Sigmoid colon (tissue), 7 donors: ENCODE measurements around the gene MON2. TPM values are rescaled to one million over a fixed set of nuclear protein-coding genes. Genes with fewer than 3 reads are reported as not detected.
A peak's percentile ranks its signal among the peaks of the same experiment; 100 is the strongest.
"Not testable (repeated sequence)": the region's sequence is repeated elsewhere in the genome, so short reads cannot be mapped to it uniquely, and the experiment has no call there.

Experiments
- DNase-seq: peaks from one replicate; pipeline ENCODE4 v3.0.0-alpha.2; 2019
- H3K27ac ChIP-seq, 4 donors: fragments of 200-600 bp; sonication (generic); one replicate each; pipeline ENCODE4 v1.5.1; 2016 to 2019; ENCODE audit warnings: mild to moderate bottlenecking in 1 of 4
- H3K27me3 ChIP-seq, 3 donors: fragments of 200-600 bp; sonication (generic); one replicate each; pipeline ENCODE4 v1.5.1; 2019; ENCODE audit warnings: mild to moderate bottlenecking in 1 of 3
- H3K36me3 ChIP-seq, 4 donors: fragments of 200-600 bp; sonication (generic); one replicate each; pipeline ENCODE4 v1.5.1; 2016 to 2019
- H3K4me1 ChIP-seq, 4 donors: fragments of 200-600 bp; sonication (generic); one replicate each; pipeline ENCODE4 v1.5.1; 2017 to 2019
- H3K4me3 ChIP-seq, 4 donors: fragments of 200-600 bp; sonication (generic); one replicate each; pipeline ENCODE4 v1.5.1; 2017 to 2019; ENCODE audit warnings: mild to moderate bottlenecking in 2 of 4, moderate library complexity in 1 of 4
- H3K9me3 ChIP-seq, 4 donors: fragments of 200-600 bp in 3 of 4; sonication (generic) in 3 of 4; one replicate each; pipeline versions ENCODE4 v1.5.1 to v1.6.1; 2013 to 2019
- CTCF ChIP-seq, 4 experiments: fragments of 450-650 bp in 3 of 4; fragments of 200-600 bp in 1 of 4; IDR thresholded peaks; one replicate each; pipeline ENCODE4 v1.5.1; 2016 to 2019; ENCODE audit warnings: antibody characterized with exemption in 4 of 4, mild to moderate bottlenecking in 3 of 4, moderate library complexity in 2 of 4
- EP300 ChIP-seq, 4 donors: sonication (generic); formaldehyde crosslinking; IDR thresholded peaks; one replicate each; pipeline ENCODE4 v1.6.1; 2017; ENCODE audit warnings: antibody characterized with exemption in 4 of 4
- POLR2A ChIP-seq, 2 donors: fragments of 450-650 bp; IDR thresholded peaks; one replicate each; pipeline ENCODE4 v1.6.1; 2016; ENCODE audit warnings: antibody characterized with exemption in 2 of 2, mild to moderate bottlenecking in 2 of 2, moderate library complexity in 2 of 2
- POLR2AphosphoS5 ChIP-seq, 4 donors: sonication (generic); formaldehyde crosslinking; IDR thresholded peaks; one replicate each; pipeline ENCODE4 v1.6.1; 2017; ENCODE audit warnings: antibody characterized with exemption in 4 of 4
- WGBS, 2 donors: extraction: QIAGEN DNeasy Blood & Tissue Kit; methylation state at CpG; one replicate each; pipeline ENCODE4 v1.1.7; 2013; 5-methylcytosine and 5-hydroxymethylcytosine counted together
- intact Hi-C: fragments of 100-400 bp; cut with DNase I; formaldehyde crosslinking; loops from one replicate; pipeline ENCODE4 v1.15.1; 2023
- polyA plus RNA-seq, 3 donors: library from polyadenylated mRNA; stranded (reverse); fragments of 200-250 nt; gene quantifications; one replicate each; pipeline ENCODE4 v1.2.3, GENCODE V29; 2013
- total RNA-seq, 4 donors: library from RNA; depleted of rRNA; stranded (reverse); fragments of >200 nt; gene quantifications; one replicate each; pipeline ENCODE4 v1.1.0, GENCODE V29; 2016
- donor health status: healthy with polysubstance abuse.
- donor health status: Bipolar disorder and iron deficiency.
- donor health status: healthy.

The MON2 gene
- total and polyA plus RNA-seq, 7 donors = 4.6 to 92.0 (median 57.1) TPM

GRCh38 chr12:62458626-62459025 lies 8.0 kb upstream of the MON2 start:
- WGBS, 2 donors = 93 to 96% methylated on average over 3 of the region's 3 CpGs
- DNase-seq = no peak
- H3K4me1 ChIP-seq = no peaks in the 10 kb centered on the region
- intact Hi-C loops = no loop called here
- TF ChIP-seq POLR2A (IDR thresholded peaks at IDR 0.05) (no peak), EP300 (IDR thresholded peaks at IDR 0.05) (no peak), POLR2AphosphoS5 (IDR thresholded peaks at IDR 0.05) (no peak), CTCF (IDR thresholded peaks at IDR 0.05) (no peak)
- no peaks in the 10 kb centered on the region for H3K27me3 ChIP-seq
- H3K36me3 ChIP-seq = no peaks in the 10 kb centered on the region
- H3K4me3 ChIP-seq = no peak overlapping the region
- H3K9me3 ChIP-seq = peaks cover 0 to 2% (median under 1%) of the 10 kb centered on the region in 4 donors
- H3K27ac ChIP-seq = no peak overlapping the region

- Histone ChIP-seq H3K27me3 (no peaks in the 10 kb centered on the region), H3K36me3 (no peaks in the 10 kb centered on the region)
- intact Hi-C loops = no loop called here
These were observed 6.7 kb upstream of the MON2 start for GRCh38 chr12:62459976-62460375.

GRCh38 chr12:62461171-62461837 lies 5.3 kb upstream of the MON2 start:
- intact Hi-C loops, H3K27me3 ChIP-seq, DNase-seq, H3K27ac ChIP-seq, H3K9me3 ChIP-seq, H3K4me1 ChIP-seq, H3K4me3 ChIP-seq, H3K36me3 ChIP-seq: not testable (repeated sequence)
- WGBS, 2 donors = 93 to 96% methylated on average over 32 of the region's 32 CpGs

More at GRCh38 chr12:62459976-62460375, 6.7 kb upstream of the MON2 start:
- Histone ChIP-seq H3K4me1 (no peaks in the 10 kb centered on the region), H3K4me3 (no peak overlapping the region), H3K27ac (no peak overlapping the region), H3K9me3 (peaks cover 0 to 3% (median under 1%) of the 10 kb centered on the region in 4 donors)
- TF ChIP-seq EP300 (IDR thresholded peaks at IDR 0.05) = no peak
- no peak for TF ChIP-seq CTCF (IDR thresholded peaks at IDR 0.05)
- TF ChIP-seq POLR2AphosphoS5 (IDR thresholded peaks at IDR 0.05) = no peak
- no peak for TF ChIP-seq POLR2A (IDR thresholded peaks at IDR 0.05)
- DNase-seq = no peak

- H3K27ac ChIP-seq, H3K4me3 ChIP-seq, DNase-seq, H3K9me3 ChIP-seq, intact Hi-C loops, H3K27me3 ChIP-seq, H3K36me3 ChIP-seq: not testable (repeated sequence)
- WGBS, 2 donors = 79 to 80% methylated on average over 7 of the region's 7 CpGs
- peaks cover 0 to 12% (median 9%) of the 10 kb centered on the region in 4 donors for H3K4me1 ChIP-seq
These were observed 3.4 kb upstream of the MON2 start for GRCh38 chr12:62463252-62463651.

- intact Hi-C loops = loop anchor here (2.0 kb wide), 2 partner anchors 137 to 205 kb away; partner anchors contain the start of gene USP15
These were observed 520 bp upstream of the MON2 start for GRCh38 chr12:62466018-62466593.

More at GRCh38 chr12:62466018-62466593, 520 bp upstream of the MON2 start:
- Histone ChIP-seq H3K9me3 (peaks cover 0 to 3% (median under 1%) of the 10 kb centered on the region in 4 donors), H3K36me3 (no peaks in the 10 kb centered on the region), H3K4me1 (peaks cover 0 to 32% (median 24%) of the 10 kb centered on the region in 4 donors), H3K27ac (peak overlapping the region; percentile 84 to 94 (median 92)), H3K27me3 (no peaks in the 10 kb centered on the region), H3K4me3 (peak overlapping the region; percentile 62 to 95 (median 91))
- no peak for TF ChIP-seq POLR2AphosphoS5 (IDR thresholded peaks at IDR 0.05)
- TF ChIP-seq CTCF (IDR thresholded peaks at IDR 0.05) = no peak
- 1 to 2% methylated on average over 16 of the region's 16 CpGs for WGBS, 2 donors
- peak; percentile 72 for DNase-seq
